Measurements from ENCODE around the gene PDZD2.

DNA sequence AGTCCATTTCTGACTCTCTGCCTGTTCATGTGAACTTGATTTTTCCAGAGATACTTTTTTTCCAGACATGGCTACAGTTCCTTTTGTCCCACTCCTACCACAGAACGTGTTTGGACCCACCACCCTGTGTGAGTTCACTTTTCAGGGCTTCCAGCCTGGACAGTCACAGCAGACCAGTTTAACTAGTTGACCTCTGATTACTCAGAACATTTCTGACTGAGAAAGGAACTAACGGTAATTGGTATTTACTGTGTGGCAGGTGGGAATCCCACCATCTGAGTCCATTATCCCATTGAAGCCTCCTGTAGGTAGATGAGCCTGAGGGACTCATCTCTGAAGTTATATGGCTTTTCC is 325.1 kb downstream of the PDZD2 start:
- TF ChIP-seq, protein P1, sequence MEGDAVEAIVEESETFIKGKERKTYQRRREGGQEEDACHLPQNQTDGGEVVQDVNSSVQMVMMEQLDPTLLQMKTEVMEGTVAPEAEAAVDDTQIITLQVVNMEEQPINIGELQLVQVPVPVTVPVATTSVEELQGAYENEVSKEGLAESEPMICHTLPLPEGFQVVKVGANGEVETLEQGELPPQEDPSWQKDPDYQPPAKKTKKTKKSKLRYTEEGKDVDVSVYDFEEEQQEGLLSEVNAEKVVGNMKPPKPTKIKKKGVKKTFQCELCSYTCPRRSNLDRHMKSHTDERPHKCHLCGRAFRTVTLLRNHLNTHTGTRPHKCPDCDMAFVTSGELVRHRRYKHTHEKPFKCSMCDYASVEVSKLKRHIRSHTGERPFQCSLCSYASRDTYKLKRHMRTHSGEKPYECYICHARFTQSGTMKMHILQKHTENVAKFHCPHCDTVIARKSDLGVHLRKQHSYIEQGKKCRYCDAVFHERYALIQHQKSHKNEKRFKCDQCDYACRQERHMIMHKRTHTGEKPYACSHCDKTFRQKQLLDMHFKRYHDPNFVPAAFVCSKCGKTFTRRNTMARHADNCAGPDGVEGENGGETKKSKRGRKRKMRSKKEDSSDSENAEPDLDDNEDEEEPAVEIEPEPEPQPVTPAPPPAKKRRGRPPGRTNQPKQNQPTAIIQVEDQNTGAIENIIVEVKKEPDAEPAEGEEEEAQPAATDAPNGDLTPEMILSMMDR (IDR thresholded peaks at IDR 0.05; ENCODE audit: low read depth, low read length, poor library complexity, severe bottlenecking), result no peak
- no peak for TF ChIP-seq EZH2phosphoT487 (IDR thresholded peaks at IDR 0.05; ENCODE audit: borderline replicate concordance, low read length)

All from DOHH2 (cell line).